CD4-positive, alpha-beta T cell (primary cell): ENCODE results near the gene EMILIN3. TPM values are rescaled to one million over a fixed set of nuclear protein-coding genes. Genes with fewer than 3 reads are reported as not detected.

ENCODE experiments used
- ATAC-seq: fragments of 200-7000 bp; cut with Tn5 transposase; one replicate; pipeline ENCODE4 v1.10.0; 2022; ENCODE audit warnings: mild to moderate bottlenecking; ENCODE audit not compliant: poor library complexity
- CTCF ChIA-PET: fragments of 350-600 bp; sonication (Branson Sonifier 250); formaldehyde crosslinking; loops from one replicate; lab custom pipeline; 2021; ENCODE audit warnings: antibody characterized with exemption, inconsistent platforms; lab: Charles Lee
- POLR2A ChIA-PET: fragments of 350-600 bp; sonication (Branson Sonifier 250); formaldehyde crosslinking; loops from one replicate; lab custom pipeline; 2021; ENCODE audit warnings: antibody characterized with exemption, inconsistent platforms; lab: Charles Lee
- DNase-seq, 14 experiments: peaks; one replicate each; pipeline ENCODE4 v3.0.0-alpha.2; 2013 to 2020; ENCODE audit warnings: mixed read lengths in 2 of 14
- H3K27ac ChIP-seq, 2 donors: one replicate each; pipeline versions ENCODE4 v1.5.1 to v1.7.0; 2013; ENCODE audit warnings: low read length in 2 of 2, low read depth in 1 of 2, mild to moderate bottlenecking in 1 of 2
- H3K27me3 ChIP-seq, 2 experiments: 1 replicate in 1 of 2; 2 replicates in 1 of 2; pipeline versions ENCODE4 v1.6.1 to v1.7.0; 2013; ENCODE audit warnings: low read length in 2 of 2, control low read depth in 1 of 2, mild to moderate bottlenecking in 1 of 2, moderate library complexity in 1 of 2; ENCODE audit not compliant: insufficient read depth in 2 of 2, control insufficient read depth in 1 of 2
- H3K36me3 ChIP-seq: one replicate; pipeline ENCODE4 v1.6.1; 2013; ENCODE audit warnings: low read length, control low read depth; ENCODE audit not compliant: insufficient read depth
- H3K4me1 ChIP-seq: one replicate; pipeline ENCODE4 v1.6.1; 2013; ENCODE audit warnings: low read length, control low read depth; ENCODE audit not compliant: insufficient read depth
- H3K4me3 ChIP-seq: one replicate; pipeline ENCODE4 v1.5.1; 2013; ENCODE audit warnings: mild to moderate bottlenecking, low read length, moderate library complexity
- H3K9me3 ChIP-seq, 2 experiments: 1 replicate in 1 of 2; 2 replicates in 1 of 2; pipeline versions ENCODE4 v1.6.1 to v1.7.0; 2013; ENCODE audit warnings: low read length in 2 of 2, mild to moderate bottlenecking in 2 of 2, control low read depth in 1 of 2, moderate library complexity in 1 of 2; ENCODE audit not compliant: control insufficient read depth in 1 of 2, insufficient read depth in 1 of 2
- H3K27ac Mint-ChIP-seq: one replicate; pipeline ENCODE4 v1.8.0; 2020; ENCODE audit warnings: mixed read lengths
- H3K27me3 Mint-ChIP-seq: one replicate; pipeline ENCODE4 v1.8.0; 2021; ENCODE audit warnings: mixed read lengths
- H3K36me3 Mint-ChIP-seq: one replicate; pipeline ENCODE4 v1.8.0; 2021; ENCODE audit warnings: low read depth, mixed read lengths
- H3K4me1 Mint-ChIP-seq: one replicate; pipeline ENCODE4 v1.8.0; 2021; ENCODE audit warnings: low read depth, mixed read lengths
- H3K4me3 Mint-ChIP-seq: one replicate; pipeline ENCODE4 v1.8.0; 2020; ENCODE audit warnings: mild to moderate bottlenecking, mixed read lengths
- H3K9me3 Mint-ChIP-seq: one replicate; pipeline ENCODE4 v1.8.0; 2020; ENCODE audit warnings: mixed read lengths
- CTCF ChIP-seq: fragments of 200-600 bp; IDR thresholded peaks from one replicate; pipeline ENCODE4 v1.8.0; 2022; ENCODE audit warnings: antibody characterized with exemption, mild to moderate bottlenecking
- intact Hi-C, 2 experiments: fragments of 100-400 bp; cut with DNase I in 1 of 2; cut with micrococcal nuclease in 1 of 2; formaldehyde crosslinking; loops; one replicate each; pipeline versions ENCODE4 v1.15.1 to v1.9.0; 2023 to 2025; cut with DNase I, micrococcal nuclease
- total RNA-seq, 174 experiments: library from RNA in 2 of 174; stranded (reverse) in 2 of 174; gene quantifications; one replicate each; pipeline ENCODE4 v1.2.3 and lab custom pipeline; 2021 to 2026

The EMILIN3 gene
- total RNA-seq, 2 experiments from 2014 or later: 0.11 to 0.22 TPM

GRCh38 chr20:41387444-41387851, 20.8 kb upstream of the EMILIN3 start:
- intact Hi-C loops: no loop called here
- Mint-ChIP-seq H3K4me3 (no peak overlapping the region), H3K36me3 (no peaks in the 10 kb centered on the region), H3K27me3 (no peaks in the 10 kb centered on the region), H3K9me3 (no peaks in the 10 kb centered on the region), H3K4me1 (no peaks in the 10 kb centered on the region), H3K27ac (no peak overlapping the region)
- Histone ChIP-seq H3K27me3 (no peaks in the 10 kb centered on the region), H3K4me1 (no peaks in the 10 kb centered on the region), H3K4me3 (no peak overlapping the region), H3K9me3 (no peaks in the 10 kb centered on the region), H3K27ac (no peak overlapping the region), H3K36me3 (no peaks in the 10 kb centered on the region)
- no peak for ATAC-seq
- no peak for TF ChIP-seq CTCF
- ChIA-PET POLR2A (interaction anchor here (0.6 kb wide), 1 partner anchor 46 kb away, joined by 3 read pairs; no protein-coding TSS in a partner anchor), CTCF (no interaction called here)
- no peak for DNase-seq

GRCh38 chr20:41386502-41387427, 20.1 kb upstream of the EMILIN3 start:
- no peak overlapping the region for H3K4me3 ChIP-seq
- intact Hi-C loops: no loop called here
- Mint-ChIP-seq H3K27me3 (no peaks in the 10 kb centered on the region), H3K4me3 (no peak overlapping the region), H3K9me3 (no peaks in the 10 kb centered on the region), H3K36me3 (no peaks in the 10 kb centered on the region), H3K4me1 (no peaks in the 10 kb centered on the region), H3K27ac (no peak overlapping the region)
- no peaks in the 10 kb centered on the region for H3K27me3 ChIP-seq
- DNase-seq: no peak
- H3K9me3 ChIP-seq: no peaks in the 10 kb centered on the region
- no peak for ATAC-seq
- no peak for TF ChIP-seq CTCF
- no peaks in the 10 kb centered on the region for H3K36me3 ChIP-seq
- ChIA-PET CTCF (interaction anchor here (0.6 kb wide), 1 partner anchor 805 kb away, joined by 3 read pairs; no protein-coding TSS in a partner anchor), POLR2A (interaction anchor here (0.6 kb wide), 2 partner anchors 17 to 46 kb away, joined by 3 read pairs; no protein-coding TSS in a partner anchor)
- no peak overlapping the region for H3K27ac ChIP-seq
- no peaks in the 10 kb centered on the region for H3K4me1 ChIP-seq

GRCh38 chr20:41382791-41383305, 16.2 kb upstream of the EMILIN3 start:
- H3K9me3 Mint-ChIP-seq: no peaks in the 10 kb centered on the region
- Histone ChIP-seq H3K4me3 (no peak overlapping the region), H3K27ac (no peak overlapping the region), H3K4me1 (no peaks in the 10 kb centered on the region), H3K9me3 (no peaks in the 10 kb centered on the region), H3K36me3 (no peaks in the 10 kb centered on the region), H3K27me3 (peaks cover 4 to 10% of the 10 kb centered on the region in 2 experiments)
- ATAC-seq: no peak
- no peak for TF ChIP-seq CTCF
- ChIA-PET POLR2A (no interaction called here), CTCF (no interaction called here)
- peaks cover 15% of the 10 kb centered on the region for H3K4me1 Mint-ChIP-seq
- intact Hi-C loops: no loop called here
- DNase-seq: no peak
- H3K27ac Mint-ChIP-seq: no peak overlapping the region
- no peak overlapping the region for H3K4me3 Mint-ChIP-seq
- H3K27me3 Mint-ChIP-seq: peaks cover 11% of the 10 kb centered on the region
- no peaks in the 10 kb centered on the region for H3K36me3 Mint-ChIP-seq
